HG03039 (cell line): ENCODE measurements around the gene TRIM22.
"Not testable (repeated sequence)": the region's sequence is repeated elsewhere in the genome, so short reads cannot be mapped to it uniquely, and the experiment has no call there.

Experiments
- ATAC-seq: cut with Tn5 transposase; IDR thresholded peaks from one replicate; pipeline ENCODE4 v1.9.1; 2021; ENCODE audit warnings: mild to moderate bottlenecking, moderate library complexity; ENCODE audit not compliant: unreplicated experiment

Gene TRIM22

GRCh38 chr11:5690736-5691135 is 1.1 kb downstream of the TRIM22 start:
- ATAC-seq = no peak

DNA sequence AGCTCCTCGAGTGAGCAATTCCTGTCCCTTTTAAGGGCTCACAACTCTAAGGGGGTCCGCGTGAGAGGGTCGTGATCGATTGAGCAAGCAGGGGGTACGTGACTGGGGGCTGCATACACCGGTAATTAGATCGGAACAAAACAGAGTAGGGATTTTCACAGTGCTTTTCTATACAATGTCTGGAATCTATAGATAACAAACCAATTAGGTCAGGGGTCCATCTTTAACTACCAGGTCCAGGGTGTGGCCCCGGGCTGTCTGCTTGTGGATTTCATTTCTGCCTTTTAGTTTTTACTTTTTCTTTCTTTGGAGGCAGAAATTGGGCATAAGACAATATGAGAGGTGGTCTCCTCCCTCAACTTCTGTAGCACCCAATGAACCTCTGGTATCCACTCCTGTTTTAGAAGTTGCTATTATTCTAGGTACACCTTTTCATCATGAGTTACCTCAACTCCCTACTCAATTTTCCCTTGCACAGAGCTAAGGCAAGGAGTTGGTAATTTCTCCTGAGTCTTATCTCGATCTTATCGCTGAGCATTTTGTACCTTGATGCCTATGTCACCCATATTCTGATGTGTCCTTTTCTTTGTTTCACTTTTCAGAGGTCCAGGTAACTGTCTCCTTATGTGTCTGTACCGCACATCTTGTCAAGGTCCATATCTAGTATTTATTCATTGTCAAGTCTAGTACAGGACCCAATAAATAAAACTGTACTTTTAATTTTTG is 1.8 kb downstream of the TRIM22 start:
- not testable (repeated sequence) for ATAC-seq

- ATAC-seq = no peak
Measured at GRCh38 chr11:5691964-5692361, 2.4 kb downstream of the TRIM22 start.

DNA sequence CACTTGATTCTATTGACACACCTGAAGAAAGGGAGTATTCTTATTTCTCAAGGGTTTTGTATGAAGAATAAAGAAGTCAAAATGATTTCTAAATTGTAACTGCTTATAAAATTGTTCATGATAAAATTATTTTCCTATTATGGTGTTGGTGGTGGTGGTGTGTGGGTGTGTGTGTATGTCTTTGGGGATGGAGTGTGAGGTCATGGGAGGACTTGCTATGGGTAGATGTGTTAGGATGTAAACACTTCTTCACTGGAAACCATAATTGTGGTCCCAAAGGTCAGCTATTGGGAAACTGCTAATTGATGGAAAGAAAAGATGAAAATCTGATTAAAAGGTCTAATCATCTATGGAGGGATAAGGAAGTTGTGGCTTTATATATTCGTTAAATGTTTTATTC is 5.1 kb downstream of the TRIM22 start:
- ATAC-seq = no peak

DNA sequence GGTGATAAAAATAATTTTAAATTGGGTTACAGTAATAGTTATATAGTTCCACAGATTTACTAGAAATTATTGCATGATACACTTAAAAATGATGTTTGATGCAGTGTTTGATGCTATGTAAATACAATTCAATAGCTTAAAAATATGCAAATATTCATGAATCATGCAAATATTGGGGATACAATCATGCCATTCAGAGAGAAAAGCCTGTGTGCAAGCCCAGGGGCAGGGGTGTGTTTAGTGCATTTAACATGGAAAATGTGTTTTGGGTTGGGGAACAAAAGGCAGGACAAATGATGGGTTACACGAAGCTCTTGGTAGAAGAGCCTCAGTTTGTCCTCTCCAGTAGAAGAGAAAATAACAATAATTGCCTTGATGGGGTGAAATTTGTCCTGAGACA is 6.0 kb downstream of the TRIM22 start:
- no peak for ATAC-seq

DNA sequence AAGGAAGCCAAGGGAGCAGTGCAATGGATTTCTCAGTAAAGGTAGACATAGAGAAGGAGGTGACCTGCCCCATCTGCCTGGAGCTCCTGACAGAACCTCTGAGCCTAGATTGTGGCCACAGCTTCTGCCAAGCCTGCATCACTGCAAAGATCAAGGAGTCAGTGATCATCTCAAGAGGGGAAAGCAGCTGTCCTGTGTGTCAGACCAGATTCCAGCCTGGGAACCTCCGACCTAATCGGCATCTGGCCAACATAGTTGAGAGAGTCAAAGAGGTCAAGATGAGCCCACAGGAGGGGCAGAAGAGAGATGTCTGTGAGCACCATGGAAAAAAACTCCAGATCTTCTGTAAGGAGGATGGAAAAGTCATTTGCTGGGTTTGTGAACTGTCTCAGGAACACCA is 6.6 kb downstream of the TRIM22 start:
- no peak for ATAC-seq

DNA sequence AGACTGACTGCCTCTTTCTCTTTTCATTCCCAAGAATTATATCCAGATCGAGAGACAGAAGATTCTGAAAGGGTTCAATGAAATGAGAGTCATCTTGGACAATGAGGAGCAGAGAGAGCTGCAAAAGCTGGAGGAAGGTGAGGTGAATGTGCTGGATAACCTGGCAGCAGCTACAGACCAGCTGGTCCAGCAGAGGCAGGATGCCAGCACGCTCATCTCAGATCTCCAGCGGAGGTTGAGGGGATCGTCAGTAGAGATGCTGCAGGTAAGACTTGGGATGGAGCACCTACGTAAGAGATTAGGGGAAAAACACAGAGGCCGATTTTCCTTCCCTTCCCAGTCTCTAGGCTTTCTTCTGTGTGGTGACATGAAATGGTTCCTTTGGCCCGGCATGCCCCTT is 8.7 kb downstream of the TRIM22 start:
- ATAC-seq = no peak

DNA sequence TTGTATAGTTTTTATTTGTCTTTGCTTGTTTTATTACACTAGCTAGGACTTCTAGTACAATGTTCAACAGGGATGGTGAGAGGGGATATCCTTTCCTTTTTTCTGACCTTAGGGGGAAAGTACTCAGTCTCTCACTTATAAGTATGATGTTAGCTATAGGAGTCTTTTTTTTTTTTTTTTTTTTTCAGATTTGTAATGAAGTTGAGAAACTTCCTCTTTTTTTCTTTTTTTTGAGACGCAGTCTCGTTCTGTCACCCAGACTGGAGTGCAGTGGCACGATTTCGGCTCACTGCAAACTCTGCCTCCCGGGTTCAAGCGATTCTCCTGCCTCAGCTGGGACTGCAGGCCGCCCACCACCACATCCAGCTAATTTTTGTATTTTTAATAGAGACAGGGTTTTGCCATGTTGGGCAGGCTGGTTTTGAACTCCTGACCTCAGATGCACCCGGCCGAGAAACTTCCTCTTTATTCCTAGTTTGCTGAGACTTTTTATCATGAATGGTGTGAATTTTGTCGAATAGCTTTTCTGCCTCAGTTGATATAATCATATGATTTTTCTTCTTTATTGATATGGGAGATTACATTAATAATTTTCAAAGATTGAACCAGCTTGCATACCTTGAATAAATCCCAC is 10.9 kb downstream of the TRIM22 start:
- no peak for ATAC-seq

GRCh38 chr11:5701055-5701577 is 11.5 kb downstream of the TRIM22 start:
- no peak for ATAC-seq

- ATAC-seq = no peak
Measured at GRCh38 chr11:5703741-5704536, 14.3 kb downstream of the TRIM22 start.

DNA sequence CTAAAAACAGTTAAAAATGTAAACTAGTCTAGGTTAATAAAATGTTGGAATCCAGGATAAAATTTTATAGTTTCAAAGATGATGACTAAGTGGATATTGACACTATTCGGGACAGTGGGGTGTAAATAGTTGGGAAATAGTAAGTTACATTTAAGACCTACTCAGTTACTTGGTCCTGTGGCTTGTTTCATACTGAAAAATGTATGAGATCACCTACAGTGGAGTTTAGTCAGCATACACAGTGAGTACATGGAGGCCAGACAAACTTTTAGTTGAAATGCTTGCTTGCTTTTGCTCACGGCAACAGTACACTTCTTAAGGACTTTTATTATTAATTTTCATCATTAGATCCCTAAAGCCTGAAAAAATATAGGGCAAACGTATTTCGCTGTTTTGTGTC is 16.1 kb downstream of the TRIM22 start:
- no peak for ATAC-seq

- no peak for ATAC-seq
Measured at GRCh38 chr11:5712507-5712906, 22.9 kb downstream of the TRIM22 start.

GRCh38 chr11:5713695-5714094 is 24.1 kb downstream of the TRIM22 start:
- no peak for ATAC-seq

DNA sequence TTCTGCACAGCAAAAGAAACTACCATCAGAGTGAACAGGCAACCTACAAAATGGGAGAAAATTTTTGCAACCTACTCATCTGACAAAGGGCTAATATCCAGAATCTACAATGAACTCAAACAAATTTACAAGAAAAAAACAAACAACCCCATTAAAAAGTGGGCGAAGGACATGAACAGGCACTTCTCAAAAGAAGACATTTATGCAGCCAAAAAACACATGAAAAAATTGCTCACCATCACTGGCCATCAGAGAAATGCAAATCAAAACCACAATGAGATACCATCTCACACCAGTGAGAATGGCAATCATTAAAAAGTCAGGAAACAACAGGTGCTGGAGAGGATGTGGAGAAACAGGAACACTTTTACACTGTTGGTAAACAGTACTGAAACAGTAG is 26.9 kb downstream of the TRIM22 start:
- ATAC-seq = not testable (repeated sequence)

DNA sequence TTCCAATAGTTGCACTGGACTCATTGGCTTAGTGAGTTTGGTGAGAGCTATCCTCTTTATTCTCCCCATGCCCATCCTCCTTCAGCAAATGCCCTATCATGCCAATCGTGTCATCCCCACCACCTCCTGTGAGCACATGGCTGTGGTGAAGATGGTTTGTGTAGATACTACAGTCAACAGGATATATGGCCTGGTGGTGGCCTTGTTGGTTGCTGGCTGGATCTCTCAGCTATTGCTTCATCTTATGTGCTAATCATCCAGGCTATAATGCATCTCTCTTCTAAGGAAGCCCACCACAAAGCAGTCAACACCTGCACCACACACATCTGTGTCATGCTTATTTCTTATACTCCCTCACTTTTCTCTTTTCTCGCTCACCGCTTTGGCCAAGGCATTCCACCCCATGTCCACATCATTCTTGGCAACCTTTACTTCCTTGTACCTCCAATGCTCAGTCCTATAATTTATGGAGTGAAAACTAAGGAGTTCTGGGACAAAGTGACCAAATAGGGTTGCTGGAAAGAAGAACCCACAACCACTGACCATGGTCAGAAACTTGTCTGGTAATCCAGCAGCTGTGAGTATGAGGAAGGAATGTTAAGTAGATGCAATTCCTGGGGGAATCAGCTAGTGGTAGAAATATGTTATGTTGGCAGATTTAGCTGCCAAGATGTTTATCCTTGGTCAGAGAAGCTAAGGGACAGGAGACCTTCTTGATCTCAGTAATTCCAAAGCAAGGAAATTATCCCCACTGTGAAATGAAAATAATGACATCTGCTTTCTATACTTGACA is 30.3 kb downstream of the TRIM22 start:
- ATAC-seq = no peak

GRCh38 chr11:5722622-5723021 is 33.0 kb downstream of the TRIM22 start:
- no peak for ATAC-seq

- ATAC-seq = no peak
Measured at GRCh38 chr11:5726351-5726750, 36.8 kb downstream of the TRIM22 start.

GRCh38 chr11:5727691-5728090 is 38.1 kb downstream of the TRIM22 start:
- ATAC-seq = no peak

- no peak for ATAC-seq
Measured at GRCh38 chr11:5736396-5736795, 46.8 kb downstream of the TRIM22 start, which contains the start of gene OR56B1. Gene OR56B1, plus strand, starts transcription at chr11:5736448. Its CDS starts 69 bp downstream, at chr11:5736517.

GRCh38 chr11:5737091-5737490 is 47.5 kb downstream of the TRIM22 start:
- no peak for ATAC-seq
